H1 (cell line): Measurements from ENCODE around the gene TMEM244. TPM values are rescaled to one million over a fixed set of nuclear protein-coding genes. Genes with fewer than 3 reads are reported as not detected.
"Not testable (repeated sequence)": the region's sequence is repeated elsewhere in the genome, so short reads cannot be mapped to it uniquely, and the experiment has no call there.

Experiments used
- CTCF ChIA-PET: fragments of 300-600 bp; sonication (Branson Sonifier 250); formaldehyde crosslinking; loops from one replicate; lab custom pipeline; 2021; ENCODE audit not compliant: partially characterized antibody; lab: Charles Lee
- POLR2A ChIA-PET: fragments of 300-600 bp; sonication (Branson Sonifier 250); formaldehyde crosslinking; loops from one replicate; lab custom pipeline; 2021; ENCODE audit warnings: inconsistent platforms; ENCODE audit not compliant: partially characterized antibody; lab: Charles Lee
- DNase-seq, 2 experiments: peaks; one replicate each; pipeline versions ENCODE4 v3.0.0 to v3.0.0-alpha.2; 2010 to 2022; ENCODE audit warnings: low spot score in 2 of 2, low read depth in 1 of 2, mixed read lengths in 1 of 2
- FAIRE-seq: peaks from 2 replicates; lab custom pipeline; 2011; peaks lifted over from hg19 to GRCh38; lab: Jason Lieb, UNC
- H2AFZ ChIP-seq: 2 replicates; pipeline ENCODE4 v1.8.1; 2012; ENCODE audit warnings: low read length, inconsistent platforms
- H2AK5ac ChIP-seq: 2 replicates; pipeline ENCODE4 v1.6.1; 2013; ENCODE audit warnings: low read depth, low read length
- H2BK120ac ChIP-seq: replicated peaks from 2 replicates; pipeline ENCODE3; 2013; ENCODE audit warnings: low read depth, low read length, inconsistent platforms
- H2BK12ac ChIP-seq: 2 replicates; pipeline ENCODE4 v1.6.1; 2013; ENCODE audit warnings: low read depth, low read length
- H2BK15ac ChIP-seq: 2 replicates; pipeline ENCODE4 v1.6.1; 2013; ENCODE audit warnings: low read length
- H2BK20ac ChIP-seq: 2 replicates; pipeline ENCODE4 v1.6.1; 2013; ENCODE audit warnings: low read length
- H2BK5ac ChIP-seq: 2 replicates; pipeline ENCODE4 v1.6.1; 2013; ENCODE audit warnings: low read depth, low read length
- H3K14ac ChIP-seq: 2 replicates; pipeline ENCODE4 v1.6.1; 2013; ENCODE audit warnings: inconsistent platforms; ENCODE audit not compliant: insufficient read length
- H3K18ac ChIP-seq: 2 replicates; pipeline ENCODE4 v1.6.1; 2013; ENCODE audit warnings: low read length; ENCODE audit errors: extremely low read depth
- H3K23ac ChIP-seq: 2 replicates; pipeline ENCODE4 v1.6.1; 2013; ENCODE audit warnings: inconsistent platforms; ENCODE audit not compliant: insufficient read length
- H3K23me2 ChIP-seq: 2 replicates; pipeline ENCODE4 v1.6.1; 2013; ENCODE audit warnings: low read depth, low read length
- H3K27ac ChIP-seq: 2 replicates; pipeline ENCODE4 v1.6.1; 2011; ENCODE audit warnings: low read depth, low read length, inconsistent platforms
- H3K27me3 ChIP-seq, 4 experiments: replicated peaks in 1 of 4; 1 replicate in 1 of 4; 2 replicates in 3 of 4; pipeline versions ENCODE4 v1.6.1 to v1.8.1; 2011 to 2013; ENCODE audit warnings: low read length in 3 of 4, mild to moderate bottlenecking in 3 of 4, inconsistent platforms in 2 of 4, mixed read lengths in 2 of 4, moderate library complexity in 1 of 4; ENCODE audit not compliant: control insufficient read depth in 3 of 4, insufficient read depth in 3 of 4; ENCODE audit errors: extremely low read depth in 1 of 4
- H3K36me3 ChIP-seq, 4 experiments: 2 replicates each; pipeline versions ENCODE4 v1.6.1 to v1.8.1; 2011 to 2013; ENCODE audit warnings: mild to moderate bottlenecking in 4 of 4, low read length in 3 of 4, moderate library complexity in 2 of 4, control low read depth in 1 of 4, inconsistent platforms in 1 of 4; ENCODE audit not compliant: insufficient read depth in 4 of 4, control insufficient read depth in 2 of 4
- H3K4ac ChIP-seq: replicated peaks from 2 replicates; pipeline ENCODE3; 2013; ENCODE audit warnings: low read length, low read depth, mixed read lengths, inconsistent platforms; ENCODE audit not compliant: insufficient read length
- H3K4me1 ChIP-seq, 4 experiments: replicated peaks in 1 of 4; 1 replicate in 1 of 4; 2 replicates in 3 of 4; pipeline versions ENCODE4 v1.6.1 to v1.8.1; 2011 to 2013; ENCODE audit warnings: low read length in 3 of 4, inconsistent platforms in 2 of 4, mixed read lengths in 1 of 4; ENCODE audit not compliant: insufficient read depth in 4 of 4, control insufficient read depth in 3 of 4
- H3K4me2 ChIP-seq, 2 experiments: 2 replicates each; pipeline versions ENCODE4 v1.6.1 to v1.8.1; 2011 to 2013; ENCODE audit warnings: low read depth in 2 of 2, low read length in 2 of 2, control low read depth in 1 of 2, inconsistent platforms in 1 of 2, mild to moderate bottlenecking in 1 of 2; ENCODE audit not compliant: insufficient read depth in 1 of 2
- H3K4me3 ChIP-seq, 4 experiments: fragments of 200-600, 300-600 bp in 1 of 4; sonication (generic), shearing (Covaris generic), sonication (Bioruptor Twin) in 1 of 4; 2 replicates each; pipeline versions ENCODE4 v1.5.1 to v1.8.1; 2011 to 2016; ENCODE audit warnings: low read length in 4 of 4, low read depth in 3 of 4, control low read depth in 2 of 4, inconsistent platforms in 2 of 4, mild to moderate bottlenecking in 2 of 4, mixed read lengths in 1 of 4, moderate library complexity in 1 of 4; ENCODE audit not compliant: insufficient read depth in 2 of 4; ENCODE audit errors: extremely low read depth in 1 of 4
- H3K56ac ChIP-seq: replicated peaks from 2 replicates; pipeline ENCODE3; 2013; ENCODE audit warnings: low read depth, mild to moderate bottlenecking, mixed read lengths, low read length, inconsistent platforms; ENCODE audit not compliant: insufficient read length
- H3K79me1 ChIP-seq: 2 replicates; pipeline ENCODE4 v1.6.1; 2013; ENCODE audit warnings: low read depth, low read length, control low read depth
- H3K79me2 ChIP-seq, 2 experiments: 2 replicates each; pipeline versions ENCODE4 v1.6.1 to v1.8.1; 2012 to 2013; ENCODE audit warnings: low read length in 2 of 2, mild to moderate bottlenecking in 2 of 2, inconsistent platforms in 1 of 2; ENCODE audit not compliant: insufficient read depth in 2 of 2, control insufficient read depth in 1 of 2
- H3K9ac ChIP-seq, 4 experiments: replicated peaks in 1 of 4; 1 replicate in 1 of 4; 2 replicates in 3 of 4; pipeline versions ENCODE4 v1.6.1 to v1.8.1; 2011 to 2013; ENCODE audit warnings: low read depth in 3 of 4, low read length in 3 of 4, control low read depth in 2 of 4, mild to moderate bottlenecking in 2 of 4, moderate library complexity in 2 of 4, inconsistent platforms in 1 of 4; ENCODE audit errors: extremely low read depth in 1 of 4
- H3K9me3 ChIP-seq, 2 experiments: 2 replicates each; pipeline versions ENCODE4 v1.6.1 to v1.8.1; 2012 to 2013; ENCODE audit warnings: mild to moderate bottlenecking in 2 of 2, moderate library complexity in 2 of 2, control low read depth in 1 of 2, inconsistent platforms in 1 of 2, low read depth in 1 of 2, low read length in 1 of 2, mixed read lengths in 1 of 2; ENCODE audit not compliant: insufficient read depth in 2 of 2
- H4K20me1 ChIP-seq, 2 experiments: replicated peaks in 1 of 2; 2 replicates each; pipeline versions ENCODE3 to v1.8.1; 2011 to 2013; ENCODE audit warnings: inconsistent platforms in 2 of 2, low read length in 2 of 2, mild to moderate bottlenecking in 1 of 2; ENCODE audit not compliant: insufficient read depth in 2 of 2, control insufficient read depth in 1 of 2
- H4K5ac ChIP-seq: 2 replicates; pipeline ENCODE4 v1.6.1; 2013; ENCODE audit warnings: low read length, low read depth, mixed read lengths, inconsistent platforms; ENCODE audit not compliant: insufficient read length
- H4K8ac ChIP-seq: 2 replicates; pipeline ENCODE4 v1.8.0; 2013; ENCODE audit warnings: mild to moderate bottlenecking, moderate library complexity, low read length, inconsistent platforms; ENCODE audit not compliant: insufficient read depth; ENCODE audit errors: extremely low read depth
- H4K91ac ChIP-seq: replicated peaks from 2 replicates; pipeline ENCODE3; 2013; ENCODE audit warnings: low read length, mixed read lengths, inconsistent platforms; ENCODE audit not compliant: insufficient read length
- WGBS, 2 experiments: shearing (Covaris generic) in 1 of 2; methylation state at CpG; one replicate each; pipeline versions ENCODE4 v1.1.6 to v1.1.7; 2013 to 2015; ENCODE audit warnings: low lambda C conversion rate in 2 of 2, mixed read lengths in 2 of 2, inconsistent platforms in 1 of 2, low coverage in 1 of 2, missing lambda C conversion rate in 1 of 2; ENCODE audit not compliant: insufficient replicate concordance in 2 of 2, insufficient coverage in 1 of 2, insufficient read length in 1 of 2; ENCODE audit errors: extremely low coverage in 1 of 2, missing lambda C conversion rate in 1 of 2; 5-methylcytosine and 5-hydroxymethylcytosine counted together
- polyA plus RNA-seq, 7 experiments: library from polyadenylated mRNA; depleted of rRNA in 3 of 7; stranded (reverse) in 5 of 7; unstranded in 2 of 7; fragments of >200 nt in 5 of 7; fragments of 200-250 nt in 2 of 7; gene quantifications; 1 replicate in 5 of 7; 2 replicates in 1 of 7; 4 replicates in 1 of 7; pipeline versions ENCODE4 v1.2.1 to v1.2.3, GENCODE V29; 2011 to 2013; ENCODE audit warnings: missing spikeins in 2 of 7, mixed read lengths in 2 of 7
- total RNA-seq: library from RNA; stranded (reverse); fragmentation: NEBNext Ultra II Directional; extraction: Animal tissue kit (Norgen Biotek cat#: 25700); gene quantifications from 2 replicates; pipeline ENCODE4 v1.2.1, GENCODE V29; 2021

Gene TMEM244
- total and polyA plus RNA-seq, 2 of the 8 experiments (the other 6 are each of a cell fraction or from before 2014, with no cell fraction given) = not detected

DNA sequence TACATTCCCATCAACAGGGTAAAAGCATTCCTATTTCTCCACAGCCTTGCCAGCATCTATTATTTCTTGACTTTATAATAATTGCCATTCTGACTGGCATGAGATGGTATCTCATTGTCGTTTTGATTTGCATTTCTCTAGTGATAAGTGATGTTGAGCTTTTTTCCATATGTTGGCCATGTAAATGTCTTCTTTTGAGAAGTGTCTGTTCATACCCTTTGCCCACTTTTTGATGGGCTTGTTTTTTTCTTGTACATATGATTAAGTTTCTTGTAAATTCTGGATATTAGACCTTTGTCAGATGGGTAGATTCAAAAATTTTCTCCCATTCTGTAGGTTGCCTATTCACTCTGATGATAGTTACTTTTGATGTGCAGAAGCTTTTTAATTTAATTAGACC is 16.8 kb upstream of the TMEM244 start:
- H3K23me2 ChIP-seq, H3K23ac ChIP-seq, H3K4me2 ChIP-seq, H3K4me1 ChIP-seq, H3K79me1 ChIP-seq, H3K14ac ChIP-seq, DNase-seq, H3K27ac ChIP-seq, FAIRE-seq, H2BK5ac ChIP-seq, H2BK12ac ChIP-seq, H4K5ac ChIP-seq, H3K79me2 ChIP-seq, H2BK120ac ChIP-seq, H4K91ac ChIP-seq, H2AFZ ChIP-seq, H3K4ac ChIP-seq, H2AK5ac ChIP-seq, H3K4me3 ChIP-seq, H3K36me3 ChIP-seq, H3K18ac ChIP-seq, H2BK15ac ChIP-seq, CTCF ChIA-PET, H3K9me3 ChIP-seq, H4K8ac ChIP-seq, H4K20me1 ChIP-seq, H3K56ac ChIP-seq, POLR2A ChIA-PET, H3K9ac ChIP-seq, H3K27me3 ChIP-seq, H2BK20ac ChIP-seq: not testable (repeated sequence)
- 89% methylated on average over 1 of the region's 1 CpG; no CpG with 5 or more reads in 1 of the 2 experiments for WGBS, 2 experiments
